Stimulated activated CD4-positive, alpha-beta T cell treated with anti-CD3 and anti-CD28 coated beads, Interleukin-2, amount 100 ng/mL, for 4 hours (primary cell): ENCODE data around the gene CAMK2N1.
"Not testable (repeated sequence)": the region's sequence is repeated elsewhere in the genome, so short reads cannot be mapped to it uniquely, and the experiment has no call there.

Source experiments
- DNase-seq: peaks from one replicate; pipeline ENCODE4 v3.0.0-alpha.2; 2020; ENCODE audit warnings: low read depth

The CAMK2N1 gene

GRCh38 chr1:20496725-20497383 lies 10.8 kb upstream of the CAMK2N1 start:
- not testable (repeated sequence) for DNase-seq

DNA sequence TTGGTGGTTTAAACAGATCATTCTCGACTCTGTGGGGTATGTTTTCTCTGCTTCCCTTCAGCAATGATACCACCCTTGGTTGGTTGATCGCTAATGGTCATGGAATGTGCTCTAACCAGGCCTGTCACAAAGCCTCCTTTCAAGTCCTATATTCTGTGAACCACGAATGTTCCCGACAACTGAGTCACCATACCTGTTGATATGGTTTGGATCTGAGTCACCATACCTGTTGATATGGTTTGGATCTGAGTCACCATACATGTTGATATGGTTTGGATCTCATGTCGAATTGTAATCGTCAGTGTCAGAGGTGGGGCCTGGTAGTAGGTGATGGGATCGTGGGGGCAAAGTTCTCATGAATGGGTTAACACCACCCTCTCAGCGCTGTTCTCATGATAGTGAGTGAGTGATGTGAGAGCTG lies 10.2 kb upstream of the CAMK2N1 start:
- DNase-seq, result peak; percentile 16

DNA sequence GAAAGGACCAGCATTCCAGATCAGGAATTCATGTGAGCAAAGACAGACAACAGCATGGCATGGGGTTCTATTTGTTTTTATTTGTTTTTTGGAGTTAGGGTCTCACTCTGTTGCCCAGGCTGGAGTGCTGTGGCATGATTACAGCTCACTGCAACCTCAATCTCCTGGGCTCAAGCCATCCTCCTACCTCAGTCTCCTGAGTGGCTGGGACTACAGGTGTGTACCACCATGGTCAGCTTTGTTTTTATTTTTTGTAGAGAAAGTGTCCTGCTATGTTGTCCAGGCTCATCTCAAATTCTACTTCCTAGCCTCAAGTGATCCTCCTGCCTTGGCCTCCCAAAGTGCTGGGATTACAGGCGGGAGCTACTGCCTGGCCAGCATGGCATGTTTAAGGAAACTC lies 9.7 kb upstream of the CAMK2N1 start:
- DNase-seq, result no peak

DNA sequence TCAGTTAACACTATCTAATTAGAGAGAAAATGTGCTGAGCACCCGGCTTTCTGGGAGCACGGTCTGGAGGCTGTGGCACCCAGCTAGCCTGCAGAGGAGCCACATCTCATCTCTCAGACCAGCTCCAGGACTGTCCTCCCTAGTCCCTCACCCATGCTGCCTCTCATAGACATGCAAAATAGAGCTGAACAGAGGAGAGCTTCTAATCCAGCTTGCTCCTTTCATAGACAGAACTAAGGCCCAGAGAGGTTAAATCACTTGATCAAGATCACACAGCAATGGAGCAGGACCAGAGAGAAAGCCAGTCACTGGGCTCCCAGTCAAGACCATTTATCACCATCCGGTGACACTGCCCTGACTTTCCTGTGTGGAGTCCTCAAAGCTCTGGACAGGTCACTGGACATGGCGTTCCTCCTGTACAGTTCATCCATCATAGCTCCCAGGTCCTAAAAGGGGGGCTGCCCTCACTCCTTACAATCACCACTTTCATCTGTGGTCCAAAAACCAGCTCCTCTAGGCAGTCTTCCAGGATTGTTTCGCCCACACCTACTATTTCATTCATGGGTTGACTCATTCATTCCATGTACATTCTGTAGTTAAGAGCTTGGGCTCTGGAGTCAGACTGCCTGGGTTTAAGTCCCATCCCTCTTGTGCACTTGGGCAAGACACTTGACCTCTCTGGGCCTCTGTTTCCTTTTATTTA lies 8.8 kb upstream of the CAMK2N1 start:
- DNase-seq, result no peak

- DNase-seq, result peak; percentile 69
Measured at GRCh38 chr1:20493839-20494608, 8.0 kb upstream of the CAMK2N1 start.

GRCh38 chr1:20493309-20493708 lies 7.3 kb upstream of the CAMK2N1 start:
- no peak for DNase-seq

- no peak for DNase-seq
Measured at GRCh38 chr1:20492751-20493150, 6.7 kb upstream of the CAMK2N1 start.

- no peak for DNase-seq
Measured at GRCh38 chr1:20491866-20492265, 5.9 kb upstream of the CAMK2N1 start.

GRCh38 chr1:20491178-20491577 lies 5.2 kb upstream of the CAMK2N1 start:
- DNase-seq, result no peak

GRCh38 chr1:20487236-20487590 lies 1.2 kb upstream of the CAMK2N1 start:
- no peak for DNase-seq

DNA sequence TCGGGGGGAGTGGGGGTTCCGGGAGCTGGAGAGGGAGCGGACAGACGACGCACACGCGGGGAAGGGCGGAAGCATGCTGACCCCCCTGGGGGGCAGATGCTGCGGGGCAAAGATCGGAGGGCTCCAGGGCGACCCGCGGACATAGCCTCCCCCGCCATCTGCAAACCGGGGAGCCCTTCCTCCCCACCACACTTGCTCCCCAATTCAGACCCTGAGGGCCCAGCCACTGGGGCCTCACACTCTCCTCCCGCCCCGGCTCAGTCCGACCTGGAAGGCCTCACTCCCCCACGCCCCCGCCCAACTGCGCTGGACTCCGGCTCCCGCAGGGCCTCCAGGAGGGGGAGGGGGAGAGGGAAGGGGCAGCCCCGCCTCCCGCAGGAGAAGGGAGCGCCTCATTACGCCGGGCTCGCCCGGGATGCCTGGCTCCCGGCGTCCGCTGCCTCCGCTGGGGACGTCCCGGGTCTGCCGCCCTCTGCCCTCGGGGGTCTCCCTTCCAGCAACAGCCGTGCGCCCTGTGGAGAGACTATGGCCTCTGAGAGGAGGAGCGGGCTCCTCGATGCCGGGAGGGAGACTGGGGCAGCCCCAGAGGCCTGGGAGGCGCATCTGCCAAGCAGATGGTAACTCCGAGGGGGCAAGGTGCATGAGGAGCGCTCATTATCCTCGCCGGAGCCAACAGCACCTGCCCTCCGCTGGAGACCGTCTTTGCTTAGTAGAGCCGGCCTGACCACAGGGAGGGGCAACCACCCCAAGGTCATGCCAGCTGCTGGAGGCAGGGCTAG lies 636 bp upstream of the CAMK2N1 start:
- DNase-seq, result no peak

- DNase-seq, result no peak
Measured at GRCh38 chr1:20484519-20485462, 1.2 kb downstream of the CAMK2N1 start.

DNA sequence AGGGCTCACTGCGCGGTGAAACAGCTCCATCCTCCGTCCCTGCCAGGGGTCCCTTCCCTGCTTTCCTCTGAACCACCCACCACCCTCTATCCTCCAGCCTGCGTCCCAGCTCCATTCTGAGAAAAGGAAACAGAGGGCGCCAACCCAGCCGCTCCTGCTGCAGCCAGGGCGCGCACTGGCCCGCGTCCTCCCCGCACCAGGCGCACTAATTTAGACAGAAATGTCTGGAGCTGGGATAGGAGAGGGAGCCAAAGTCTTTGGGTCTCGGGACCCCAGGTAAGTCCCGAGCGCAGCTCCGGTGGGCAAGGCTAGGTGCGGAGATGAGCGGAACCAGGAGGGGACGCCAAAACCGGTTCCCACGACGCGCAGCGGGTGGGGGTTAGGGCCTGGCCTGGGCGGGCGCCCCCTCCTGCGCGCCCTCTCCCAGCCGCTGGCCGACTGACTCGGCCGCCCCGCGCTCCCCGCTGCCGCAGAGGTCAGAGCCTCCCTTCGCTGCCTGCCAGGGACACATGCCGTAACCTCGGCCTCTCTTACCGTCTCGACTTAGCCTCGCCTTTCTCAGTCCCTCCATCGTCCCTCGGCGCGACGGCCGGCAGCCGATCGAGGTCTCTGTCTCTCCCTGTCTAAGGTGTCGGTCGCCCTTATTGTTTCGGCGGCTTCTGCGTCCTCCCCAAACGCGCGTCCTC lies 2.0 kb downstream of the CAMK2N1 start:
- DNase-seq, result no peak

DNA sequence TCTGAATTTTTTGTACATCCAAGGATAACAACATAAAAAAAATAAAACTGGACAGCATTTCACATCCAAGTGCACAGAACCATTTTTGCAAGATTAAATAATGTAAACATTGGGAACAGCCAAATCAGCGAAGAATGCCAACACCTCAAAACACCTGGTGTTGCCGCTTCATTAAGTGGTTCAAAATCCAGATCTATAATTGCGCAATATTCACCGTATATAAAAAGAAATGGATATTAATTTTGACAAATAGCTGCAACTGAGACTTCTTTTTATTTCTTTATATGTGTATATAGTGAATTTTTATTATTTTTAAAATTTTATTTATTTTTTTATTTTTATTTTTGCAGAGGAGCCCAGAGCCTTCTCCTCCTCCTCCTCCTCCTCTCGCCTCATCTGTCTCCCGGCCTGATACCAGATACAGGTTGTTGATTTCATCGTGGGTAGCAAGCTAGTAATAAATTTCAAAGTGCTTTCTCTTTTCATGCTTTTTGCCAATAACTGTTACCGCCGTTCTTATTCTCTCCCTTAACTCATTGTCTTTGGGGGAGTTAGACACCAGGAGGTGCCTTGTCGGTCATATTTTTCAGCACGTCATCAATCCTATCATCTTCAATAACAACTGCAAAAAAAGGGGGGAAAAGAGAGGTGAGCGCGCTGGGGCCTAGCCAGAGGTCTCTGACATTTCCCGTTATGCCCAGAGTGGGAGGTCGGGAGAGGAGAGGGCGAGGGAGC lies 2.7 kb downstream of the CAMK2N1 start:
- DNase-seq, result no peak

DNA sequence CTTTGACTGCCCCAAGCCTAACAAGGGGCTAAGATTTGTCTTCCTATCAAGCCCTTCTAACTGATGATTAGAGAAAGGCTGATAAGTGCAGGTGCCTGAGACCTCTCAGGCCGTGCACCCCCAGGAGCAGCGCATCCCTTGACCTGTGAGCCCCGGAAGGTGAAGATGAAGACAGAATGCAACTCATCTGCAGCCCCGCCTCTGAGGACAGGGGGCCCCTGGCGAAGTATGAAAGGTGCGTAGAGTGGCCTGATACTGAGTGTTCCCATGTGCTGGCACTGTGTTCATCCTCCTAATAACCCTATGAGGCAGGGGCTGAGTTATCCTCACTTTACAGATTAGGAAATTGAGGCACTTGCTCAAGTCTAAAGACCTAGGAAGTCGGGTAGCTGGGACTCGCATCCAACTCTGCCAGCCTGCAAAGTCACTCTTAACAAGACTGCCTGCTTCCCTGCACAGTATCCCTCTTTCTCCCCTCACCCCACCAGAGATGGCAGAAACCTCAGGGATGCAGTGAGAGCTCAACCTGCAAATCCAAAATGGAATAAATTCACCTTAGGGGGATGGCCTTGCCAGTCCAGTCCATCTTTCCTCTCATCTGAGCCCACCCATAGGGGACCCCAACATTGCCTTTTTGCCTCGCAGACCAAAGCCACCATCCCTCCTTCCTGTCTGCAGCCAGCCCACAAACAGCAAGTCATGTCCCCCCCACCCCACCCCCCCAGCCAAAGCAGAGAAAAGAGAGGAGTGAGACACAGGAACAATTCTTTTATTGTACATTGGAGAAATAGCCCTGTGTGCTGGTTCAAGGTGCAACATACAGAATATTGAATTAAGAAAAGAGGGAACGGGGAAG lies 4.1 kb downstream of the CAMK2N1 start:
- no peak for DNase-seq

DNA sequence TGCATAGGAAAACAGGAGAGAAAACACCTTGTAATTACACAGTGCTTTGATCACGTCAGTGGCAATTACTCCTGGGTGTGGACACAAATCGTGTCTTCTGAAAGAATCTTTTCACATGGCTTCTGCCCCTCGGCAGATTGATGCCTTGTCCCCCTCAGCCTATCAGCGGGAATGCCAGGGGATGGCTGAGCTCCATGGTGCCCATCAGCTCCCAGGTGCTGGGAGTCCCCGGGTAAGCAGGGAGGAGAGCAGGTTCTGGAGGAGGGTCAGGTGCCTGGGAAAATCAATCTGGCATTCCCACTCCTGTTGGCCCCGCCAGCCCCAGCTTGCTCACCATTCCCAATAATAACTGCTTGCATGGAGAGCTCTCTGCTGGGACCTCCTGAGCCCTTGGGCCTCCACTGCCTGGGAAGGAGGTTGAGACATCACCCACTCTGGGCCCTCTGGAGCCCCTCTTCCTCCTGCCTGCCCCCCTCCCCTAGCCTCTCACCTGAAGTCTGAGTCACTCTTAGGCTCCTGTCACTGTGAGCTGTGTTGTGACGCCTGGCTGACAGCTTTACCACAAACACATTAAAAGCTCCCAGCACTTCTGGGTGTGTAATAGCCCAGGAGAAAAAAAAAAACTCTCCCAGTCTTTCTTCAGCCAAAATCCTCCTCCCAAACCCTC lies 4.9 kb downstream of the CAMK2N1 start:
- DNase-seq, result no peak

DNA sequence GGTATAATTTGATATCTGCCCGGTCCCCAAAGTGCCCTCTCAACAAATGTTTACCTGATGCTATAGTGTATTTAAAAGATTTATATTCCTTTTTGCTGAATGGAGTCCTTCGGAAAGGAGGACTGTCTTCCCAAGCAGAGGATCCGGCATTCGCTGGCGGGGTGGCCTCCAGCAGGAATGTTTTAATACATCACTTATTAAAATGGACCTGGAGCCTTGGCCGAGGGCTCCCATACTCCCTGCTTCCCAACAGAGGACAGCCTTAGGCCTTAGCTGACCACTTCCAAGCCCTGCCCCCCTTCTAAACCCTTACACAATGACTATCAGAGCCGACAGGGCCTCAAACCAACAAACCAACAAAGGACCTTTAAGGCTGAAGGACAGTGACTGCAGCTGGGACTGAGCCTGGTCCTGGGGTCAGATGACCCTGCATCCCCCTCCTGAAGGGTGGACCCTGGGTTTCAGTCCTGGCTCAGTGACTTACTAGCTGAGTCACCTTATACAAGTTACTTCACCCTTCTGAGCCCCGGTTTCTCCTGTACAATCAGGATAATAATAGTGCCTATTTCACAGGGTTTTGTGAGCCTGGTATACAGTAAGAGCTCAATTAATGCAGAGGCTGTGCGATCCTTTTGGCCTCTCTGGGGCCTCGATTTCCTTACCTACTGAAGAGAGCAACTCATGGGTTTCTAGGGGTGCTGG lies 5.6 kb downstream of the CAMK2N1 start:
- DNase-seq, result no peak

- DNase-seq, result no peak
Measured at GRCh38 chr1:20479840-20480239, 6.2 kb downstream of the CAMK2N1 start.
